ENCODE measurements around the gene CHD6.

CHD6 gene

GRCh38 chr20:41386502-41387427 lies 231.4 kb downstream of the CHD6 start:
- H3K4me3 ChIP-seq (ENCODE audit: low read length): no peak overlapping the region
- TF ChIP-seq ZNF274 (IDR thresholded peaks at IDR 0.05; ENCODE audit: low read depth, low read length): no peak

- TF ChIP-seq ZNF274 (IDR thresholded peaks at IDR 0.05; ENCODE audit: low read depth, low read length): no peak
Observed at GRCh38 chr20:41382791-41383305, 235.3 kb downstream of the CHD6 start.

GRCh38 chr20:41380551-41381193 lies 237.5 kb downstream of the CHD6 start:
- no peak for TF ChIP-seq ZNF274 (IDR thresholded peaks at IDR 0.05; ENCODE audit: low read depth, low read length)
- no peak overlapping the region for H3K4me3 ChIP-seq (ENCODE audit: low read length)

More at GRCh38 chr20:41382791-41383305, 235.3 kb downstream of the CHD6 start:
- no peak overlapping the region for H3K4me3 ChIP-seq (ENCODE audit: low read length)

- no peak for TF ChIP-seq ZNF274 (IDR thresholded peaks at IDR 0.05; ENCODE audit: low read depth, low read length)
- H3K4me3 ChIP-seq (ENCODE audit: low read length): no peak overlapping the region
Observed at GRCh38 chr20:41379551-41379950, 238.6 kb downstream of the CHD6 start.

- no peak overlapping the region for H3K4me3 ChIP-seq (ENCODE audit: low read length)
- no peak for TF ChIP-seq ZNF274 (IDR thresholded peaks at IDR 0.05; ENCODE audit: low read depth, low read length)
Observed at GRCh38 chr20:41377275-41377674, 240.9 kb downstream of the CHD6 start.

GRCh38 chr20:41376349-41376748 lies 241.8 kb downstream of the CHD6 start:
- H3K4me3 ChIP-seq (ENCODE audit: low read length): no peak overlapping the region
- TF ChIP-seq ZNF274 (IDR thresholded peaks at IDR 0.05; ENCODE audit: low read depth, low read length): no peak

GRCh38 chr20:41375846-41376245 lies 242.3 kb downstream of the CHD6 start:
- no peak for TF ChIP-seq ZNF274 (IDR thresholded peaks at IDR 0.05; ENCODE audit: low read depth, low read length)
- H3K4me3 ChIP-seq (ENCODE audit: low read length): no peak overlapping the region

- no peak overlapping the region for H3K4me3 ChIP-seq (ENCODE audit: low read length)
- TF ChIP-seq ZNF274 (IDR thresholded peaks at IDR 0.05; ENCODE audit: low read depth, low read length): no peak
Observed at GRCh38 chr20:41373931-41374920, 244.0 kb downstream of the CHD6 start.

- no peak overlapping the region for H3K4me3 ChIP-seq (ENCODE audit: low read length)
- no peak for TF ChIP-seq ZNF274 (IDR thresholded peaks at IDR 0.05; ENCODE audit: low read depth, low read length)
Observed at GRCh38 chr20:41373251-41373783, 244.9 kb downstream of the CHD6 start.

GRCh38 chr20:41371371-41371770 lies 246.8 kb downstream of the CHD6 start:
- no peak overlapping the region for H3K4me3 ChIP-seq (ENCODE audit: low read length)
- no peak for TF ChIP-seq ZNF274 (IDR thresholded peaks at IDR 0.05; ENCODE audit: low read depth, low read length)

GRCh38 chr20:41370176-41370575 lies 248.0 kb downstream of the CHD6 start:
- H3K4me3 ChIP-seq (ENCODE audit: low read length): no peak overlapping the region
- no peak for TF ChIP-seq ZNF274 (IDR thresholded peaks at IDR 0.05; ENCODE audit: low read depth, low read length)

GRCh38 chr20:41369673-41370072 lies 248.5 kb downstream of the CHD6 start:
- H3K4me3 ChIP-seq (ENCODE audit: low read length): no peak overlapping the region
- no peak for TF ChIP-seq ZNF274 (IDR thresholded peaks at IDR 0.05; ENCODE audit: low read depth, low read length)

- H3K4me3 ChIP-seq (ENCODE audit: low read length): no peak overlapping the region
- TF ChIP-seq ZNF274 (IDR thresholded peaks at IDR 0.05; ENCODE audit: low read depth, low read length): no peak
Observed at GRCh38 chr20:41367956-41368355, 250.2 kb downstream of the CHD6 start.

GRCh38 chr20:41367393-41367695 lies 250.8 kb downstream of the CHD6 start:
- no peak overlapping the region for H3K4me3 ChIP-seq (ENCODE audit: low read length)
- no peak for TF ChIP-seq ZNF274 (IDR thresholded peaks at IDR 0.05; ENCODE audit: low read depth, low read length)

All from GM08714 (cell line).